Measurements from ENCODE around the gene SLC25A11. TPM values are rescaled to one million over a fixed set of nuclear protein-coding genes. Genes with fewer than 3 reads are reported as not detected.
A peak's percentile ranks its signal among the peaks of the same experiment; 100 is the strongest.
"Not testable (repeated sequence)": the region's sequence is repeated elsewhere in the genome, so short reads cannot be mapped to it uniquely, and the experiment has no call there.

The SLC25A11 gene
- total RNA-seq, 1 donor from 2014 or later: 46.8 TPM

GRCh38 chr17:4920351-4921048 is 19.3 kb downstream of the SLC25A11 start:
- Mint-ChIP-seq H3K27me3 (peaks cover 4% of the 10 kb centered on the region), H3K4me1 (ENCODE audit: low read depth) (no peaks in the 10 kb centered on the region), H3K36me3 (ENCODE audit: insufficient read depth) (no peaks in the 10 kb centered on the region), H3K27ac (no peak overlapping the region), H3K9me3 (ENCODE audit: low read depth) (no peaks in the 10 kb centered on the region), H3K4me3 (ENCODE audit: low read depth) (no peak overlapping the region)
- no peak for DNase-seq (ENCODE audit: low spot score, unreplicated experiment)
- TF ChIP-seq CTCF (IDR thresholded peaks at IDR 0.05; ENCODE audit: unreplicated experiment): no peak

- Mint-ChIP-seq H3K27me3 (peaks cover 4% of the 10 kb centered on the region), H3K27ac (no peak overlapping the region), H3K9me3 (ENCODE audit: low read depth) (no peaks in the 10 kb centered on the region), H3K4me1 (ENCODE audit: low read depth) (no peaks in the 10 kb centered on the region), H3K36me3 (ENCODE audit: insufficient read depth) (no peaks in the 10 kb centered on the region), H3K4me3 (ENCODE audit: low read depth) (no peak overlapping the region)
- DNase-seq (ENCODE audit: low spot score, unreplicated experiment): no peak
- no peak for TF ChIP-seq CTCF (IDR thresholded peaks at IDR 0.05; ENCODE audit: unreplicated experiment)
These were observed 20.3 kb downstream of the SLC25A11 start for GRCh38 chr17:4919511-4920047.

- DNase-seq (ENCODE audit: low spot score, unreplicated experiment); H3K27me3 Mint-ChIP-seq; H3K9me3 Mint-ChIP-seq (ENCODE audit: low read depth); H3K36me3 Mint-ChIP-seq (ENCODE audit: insufficient read depth); H3K27ac Mint-ChIP-seq; H3K4me1 Mint-ChIP-seq (ENCODE audit: low read depth); H3K4me3 Mint-ChIP-seq (ENCODE audit: low read depth): not testable (repeated sequence)
These were observed 25.3 kb downstream of the SLC25A11 start for GRCh38 chr17:4914551-4914950.

DNA sequence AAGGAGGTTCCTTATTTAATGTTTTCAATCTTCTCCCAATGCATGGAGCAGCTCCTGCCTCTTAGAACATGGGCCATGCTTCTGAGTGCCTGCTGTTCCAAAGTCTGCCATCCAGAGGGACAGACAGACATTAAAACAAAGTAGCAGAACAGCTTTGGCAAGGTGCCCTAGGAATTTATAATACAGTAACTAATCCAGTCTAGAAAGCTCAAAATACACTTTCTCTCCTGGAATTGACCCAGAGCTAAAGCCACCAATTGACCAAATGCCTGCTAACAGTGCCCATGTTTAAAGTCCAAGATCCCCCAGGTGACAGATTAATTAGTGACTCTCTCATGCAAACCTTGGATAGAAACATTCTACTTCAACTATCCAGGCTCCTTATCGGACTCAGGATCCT is 25.9 kb downstream of the SLC25A11 start:
- DNase-seq (ENCODE audit: low spot score, unreplicated experiment): no peak
- no peaks in the 10 kb centered on the region for H3K9me3 Mint-ChIP-seq (ENCODE audit: low read depth)
- no peaks in the 10 kb centered on the region for H3K27me3 Mint-ChIP-seq
- H3K36me3 Mint-ChIP-seq (ENCODE audit: insufficient read depth): no peaks in the 10 kb centered on the region
- TF ChIP-seq CTCF (IDR thresholded peaks at IDR 0.05; ENCODE audit: unreplicated experiment): no peak
- H3K4me3 Mint-ChIP-seq (ENCODE audit: low read depth): no peak overlapping the region
- no peak overlapping the region for H3K27ac Mint-ChIP-seq
- H3K4me1 Mint-ChIP-seq (ENCODE audit: low read depth): peaks cover 1% of the 10 kb centered on the region

- H3K36me3 Mint-ChIP-seq (ENCODE audit: insufficient read depth): no peaks in the 10 kb centered on the region
- H3K9me3 Mint-ChIP-seq (ENCODE audit: low read depth): no peaks in the 10 kb centered on the region
These were observed 30.9 kb downstream of the SLC25A11 start for GRCh38 chr17:4908711-4909496.

More at GRCh38 chr17:4908711-4909496, 30.9 kb downstream of the SLC25A11 start:
- peak; percentile 78 for TF ChIP-seq CTCF (IDR thresholded peaks at IDR 0.05; ENCODE audit: unreplicated experiment)
- Mint-ChIP-seq H3K4me1 (ENCODE audit: low read depth) (peaks cover 5% of the 10 kb centered on the region), H3K4me3 (ENCODE audit: low read depth) (no peak overlapping the region), H3K27me3 (peaks cover 10% of the 10 kb centered on the region), H3K27ac (no peak overlapping the region)
- DNase-seq (ENCODE audit: low spot score, unreplicated experiment): peak; percentile 73

Measured in progenitor cell of endocrine pancreas (in vitro differentiated cells).